ENCODE results near the gene BLTP3B. TPM values are rescaled to one million over a fixed set of nuclear protein-coding genes. Genes with fewer than 3 reads are reported as not detected.

Gene BLTP3B
- total RNA-seq, 1 donor from 2014 or later, result 21.9 TPM

GRCh38 chr12:100168562-100168961, 25.9 kb upstream of the BLTP3B start:
- peaks cover 8% of the 10 kb centered on the region for H3K4me1 ChIP-seq
- no peak for DNase-seq (ENCODE audit: extremely low spot score in 2 of 2)
- no peak overlapping the region for H3K4me3 ChIP-seq
- no peaks in the 10 kb centered on the region for H3K27me3 ChIP-seq
- intact Hi-C loops (cut with DNase I), result no loop called here
- H3K9me3 ChIP-seq, result no peaks in the 10 kb centered on the region
- TF ChIP-seq POLR2A (IDR thresholded peaks at IDR 0.05), result no peak
- no peak for TF ChIP-seq CTCF (IDR thresholded peaks at IDR 0.05)
- no peak for TF ChIP-seq POLR2AphosphoS5 (IDR thresholded peaks at IDR 0.05; ENCODE audit: insufficient read depth in 1 of 2, low read depth in 1 of 2)
- H3K27ac ChIP-seq, result no peak overlapping the region
- H3K36me3 ChIP-seq, result no peaks in the 10 kb centered on the region

- H3K36me3 ChIP-seq, result no peaks in the 10 kb centered on the region
- H3K27ac ChIP-seq, result no peak overlapping the region
- H3K9me3 ChIP-seq, result no peaks in the 10 kb centered on the region
- H3K27me3 ChIP-seq, result no peaks in the 10 kb centered on the region
- TF ChIP-seq CTCF (IDR thresholded peaks at IDR 0.05) (no peak), POLR2AphosphoS5 (IDR thresholded peaks at IDR 0.05; ENCODE audit: insufficient read depth in 1 of 2, low read depth in 1 of 2) (no peak), POLR2A (IDR thresholded peaks at IDR 0.05) (no peak)
- peak in 1 of 2 donors; percentile 91 for DNase-seq (ENCODE audit: extremely low spot score in 2 of 2)
- H3K4me3 ChIP-seq, result no peak overlapping the region
- peaks cover 12% of the 10 kb centered on the region for H3K4me1 ChIP-seq
- intact Hi-C loops (cut with DNase I), result no loop called here
Measured at GRCh38 chr12:100166232-100166631, 23.6 kb upstream of the BLTP3B start.

DNA sequence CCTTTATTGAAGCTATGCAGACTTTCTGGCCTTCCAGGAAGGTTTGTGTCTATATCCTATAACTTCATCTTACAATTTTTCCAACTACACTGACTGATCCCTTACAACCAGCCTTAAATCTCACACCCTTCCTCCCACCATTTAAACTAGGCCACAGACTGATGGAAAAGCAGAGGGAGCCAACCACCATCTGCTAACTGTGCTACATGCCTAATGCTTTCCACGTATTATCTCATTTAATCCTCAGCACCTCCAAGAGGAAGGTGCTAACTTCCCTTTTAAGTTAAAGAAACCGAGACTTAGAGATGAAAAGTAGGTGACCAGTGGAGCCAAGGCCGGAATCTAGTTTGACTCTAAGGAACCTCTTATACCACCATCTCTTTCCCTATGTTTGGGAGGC, 22.7 kb upstream of the BLTP3B start:
- TF ChIP-seq POLR2A (IDR thresholded peaks at IDR 0.05) (no peak), CTCF (IDR thresholded peaks at IDR 0.05) (no peak), POLR2AphosphoS5 (IDR thresholded peaks at IDR 0.05; ENCODE audit: insufficient read depth in 1 of 2, low read depth in 1 of 2) (no peak)
- intact Hi-C loops (cut with DNase I), result no loop called here

DNA sequence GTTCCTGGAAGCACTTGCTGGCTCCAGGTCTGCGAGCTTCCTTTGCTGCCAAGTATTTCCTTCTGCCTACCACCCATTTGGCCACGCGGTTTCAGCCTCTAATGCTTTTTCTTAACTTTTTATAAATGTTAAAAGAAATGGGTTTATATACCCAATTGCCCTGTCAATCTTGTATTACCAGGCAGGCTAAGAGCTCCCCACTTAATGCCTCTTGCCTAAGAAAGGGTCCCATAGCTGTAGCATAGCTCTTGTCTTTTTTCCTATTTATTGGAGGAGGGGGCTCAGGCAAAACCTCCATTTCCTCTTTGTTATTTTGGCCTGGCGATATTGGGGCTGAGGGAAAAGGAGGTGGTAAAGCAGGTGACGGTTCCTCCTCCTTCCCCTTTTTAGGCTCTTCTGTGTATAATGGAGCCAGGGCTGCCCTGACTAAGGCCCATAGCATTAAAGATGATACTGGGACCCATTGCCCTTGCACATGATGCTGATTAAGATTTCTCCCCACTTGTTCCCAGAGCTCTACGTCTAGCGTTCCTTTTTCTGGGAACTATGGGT, 21.6 kb upstream of the BLTP3B start:
- Histone ChIP-seq H3K27ac (no peak overlapping the region), H3K4me1 (peaks cover 12% of the 10 kb centered on the region), H3K9me3 (no peaks in the 10 kb centered on the region), H3K36me3 (no peaks in the 10 kb centered on the region), H3K4me3 (no peak overlapping the region), H3K27me3 (no peaks in the 10 kb centered on the region)
- no peak for DNase-seq (ENCODE audit: extremely low spot score in 2 of 2)
- TF ChIP-seq POLR2A (IDR thresholded peaks at IDR 0.05) (no peak), POLR2AphosphoS5 (IDR thresholded peaks at IDR 0.05; ENCODE audit: insufficient read depth in 1 of 2, low read depth in 1 of 2) (no peak), CTCF (IDR thresholded peaks at IDR 0.05) (no peak)
- intact Hi-C loops (cut with DNase I), result no loop called here

More for the DNA sequence above, 22.7 kb upstream of the BLTP3B start:
- H3K27me3 ChIP-seq, result no peaks in the 10 kb centered on the region
- H3K4me3 ChIP-seq, result no peak overlapping the region
- H3K36me3 ChIP-seq, result no peaks in the 10 kb centered on the region
- DNase-seq (ENCODE audit: extremely low spot score in 2 of 2), result no peak
- peaks cover 12% of the 10 kb centered on the region for H3K4me1 ChIP-seq
- H3K9me3 ChIP-seq, result no peaks in the 10 kb centered on the region
- H3K27ac ChIP-seq, result no peak overlapping the region

GRCh38 chr12:100163416-100164152, 20.9 kb upstream of the BLTP3B start:
- no peak for DNase-seq (ENCODE audit: extremely low spot score in 2 of 2)
- TF ChIP-seq POLR2AphosphoS5 (IDR thresholded peaks at IDR 0.05; ENCODE audit: insufficient read depth in 1 of 2, low read depth in 1 of 2), result peak in 1 of 2 donors; percentile 25
- TF ChIP-seq POLR2A (IDR thresholded peaks at IDR 0.05), result no peak

More at GRCh38 chr12:100163416-100164152, 20.9 kb upstream of the BLTP3B start:
- Histone ChIP-seq H3K4me3 (no peak overlapping the region), H3K27ac (no peak overlapping the region), H3K27me3 (no peaks in the 10 kb centered on the region), H3K36me3 (no peaks in the 10 kb centered on the region), H3K9me3 (no peaks in the 10 kb centered on the region), H3K4me1 (peaks cover 12% of the 10 kb centered on the region)
- intact Hi-C loops (cut with DNase I), result no loop called here
